ENCODE measurements around the gene CBX4. TPM values are rescaled to one million over a fixed set of nuclear protein-coding genes. Genes with fewer than 3 reads are reported as not detected.

The CBX4 gene
- total RNA-seq, 1 experiment from 2014 or later, result 26.2 TPM

DNA sequence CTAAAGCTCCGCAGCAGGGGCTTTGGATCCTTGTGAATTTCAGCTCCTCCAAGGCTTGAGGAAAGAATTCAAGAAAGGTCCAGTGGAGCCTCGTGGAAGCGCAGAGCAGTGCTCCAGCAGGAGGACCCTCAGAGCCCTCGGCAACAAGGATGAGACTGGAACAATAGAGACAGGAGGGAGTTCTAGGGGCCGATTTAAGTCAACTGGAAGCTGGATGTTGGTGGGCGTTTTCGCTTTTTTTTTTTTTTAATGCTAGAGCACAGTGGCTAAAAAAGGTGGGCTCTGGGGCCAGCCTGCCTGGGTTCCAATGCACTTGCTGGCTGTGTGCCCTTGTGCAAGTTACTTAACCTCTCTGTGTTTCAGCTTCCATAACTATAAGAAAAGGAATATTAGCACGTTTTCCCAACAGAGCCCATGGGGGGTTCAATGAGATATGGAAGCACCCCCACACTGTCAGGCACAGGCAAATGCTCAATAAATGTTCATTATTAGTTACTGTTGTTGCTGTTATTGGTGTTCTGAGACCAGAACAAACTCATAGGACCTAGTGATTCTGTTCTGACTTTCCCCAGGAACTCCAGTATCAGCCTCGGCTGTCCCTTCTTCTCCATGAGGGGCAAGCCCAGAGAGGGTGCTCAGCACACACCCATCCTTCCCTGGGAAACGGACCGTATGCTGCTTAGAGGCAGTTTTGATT, 37.1 kb downstream of the CBX4 start:
- DNase-seq, result no peak
- peaks cover 89% of the 10 kb centered on the region for H3K27me3 ChIP-seq
- no peak overlapping the region for H3K4me3 ChIP-seq
- no peaks in the 10 kb centered on the region for H3K9me3 ChIP-seq
- no peaks in the 10 kb centered on the region for H3K36me3 ChIP-seq

- DNase-seq, result peak; percentile 78
- peaks cover 82% of the 10 kb centered on the region for H3K27me3 ChIP-seq
These were observed 37.8 kb downstream of the CBX4 start for GRCh38 chr17:79801156-79802038.

DNA sequence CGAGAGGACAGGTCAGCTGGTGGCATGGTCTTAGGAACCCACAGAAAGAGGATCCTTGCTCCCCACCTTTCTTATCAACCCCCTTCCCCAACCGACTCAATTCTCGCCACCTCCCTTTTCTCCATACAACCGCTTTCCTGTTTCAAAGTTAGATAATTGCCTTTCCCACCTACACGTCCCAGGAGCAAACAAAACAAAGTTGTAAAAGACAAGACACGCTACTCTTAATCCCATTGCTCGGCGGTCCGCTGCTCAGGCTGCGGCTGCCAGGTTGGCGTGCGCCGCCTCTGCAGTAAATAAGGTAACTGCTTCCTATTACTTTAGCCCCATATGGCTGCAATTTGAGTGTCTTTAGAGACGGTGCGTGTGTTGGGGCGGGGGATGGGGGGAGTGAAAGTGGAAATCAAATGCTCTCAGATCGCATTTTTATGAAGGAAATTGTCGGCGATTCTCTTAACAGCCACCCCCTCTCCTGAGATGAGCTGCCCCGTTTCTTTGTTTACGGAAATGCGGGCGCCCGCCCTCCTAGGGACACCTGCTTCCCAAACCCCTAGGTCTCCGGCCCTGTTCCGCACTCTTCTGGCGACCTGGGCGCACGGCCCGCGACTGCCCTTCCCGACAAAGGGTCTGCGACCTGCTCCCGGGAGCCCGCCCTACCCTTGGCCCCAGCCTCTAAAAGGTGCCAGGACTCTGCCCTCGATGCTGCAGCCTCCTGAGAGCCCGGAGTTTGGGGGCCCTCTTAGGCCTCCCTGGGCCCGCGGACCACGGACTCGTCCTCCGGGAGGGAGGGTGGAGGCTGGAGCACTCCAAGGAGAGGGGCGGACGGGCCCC, 38.7 kb downstream of the CBX4 start:
- Histone ChIP-seq H3K4me3 (peak overlapping the region; percentile 15; the same call in 1 of the 2 replicates), H3K9me3 (no peaks in the 10 kb centered on the region), H3K27me3 (peaks cover 73% of the 10 kb centered on the region), H3K36me3 (peaks cover 5% of the 10 kb centered on the region)
- peak; percentile 44 for DNase-seq

More at GRCh38 chr17:79801156-79802038, 37.8 kb downstream of the CBX4 start:
- no peaks in the 10 kb centered on the region for H3K9me3 ChIP-seq
- H3K4me3 ChIP-seq, result peak overlapping the region; percentile 15; the same call in 1 of the 2 replicates
- no peaks in the 10 kb centered on the region for H3K36me3 ChIP-seq

DNA sequence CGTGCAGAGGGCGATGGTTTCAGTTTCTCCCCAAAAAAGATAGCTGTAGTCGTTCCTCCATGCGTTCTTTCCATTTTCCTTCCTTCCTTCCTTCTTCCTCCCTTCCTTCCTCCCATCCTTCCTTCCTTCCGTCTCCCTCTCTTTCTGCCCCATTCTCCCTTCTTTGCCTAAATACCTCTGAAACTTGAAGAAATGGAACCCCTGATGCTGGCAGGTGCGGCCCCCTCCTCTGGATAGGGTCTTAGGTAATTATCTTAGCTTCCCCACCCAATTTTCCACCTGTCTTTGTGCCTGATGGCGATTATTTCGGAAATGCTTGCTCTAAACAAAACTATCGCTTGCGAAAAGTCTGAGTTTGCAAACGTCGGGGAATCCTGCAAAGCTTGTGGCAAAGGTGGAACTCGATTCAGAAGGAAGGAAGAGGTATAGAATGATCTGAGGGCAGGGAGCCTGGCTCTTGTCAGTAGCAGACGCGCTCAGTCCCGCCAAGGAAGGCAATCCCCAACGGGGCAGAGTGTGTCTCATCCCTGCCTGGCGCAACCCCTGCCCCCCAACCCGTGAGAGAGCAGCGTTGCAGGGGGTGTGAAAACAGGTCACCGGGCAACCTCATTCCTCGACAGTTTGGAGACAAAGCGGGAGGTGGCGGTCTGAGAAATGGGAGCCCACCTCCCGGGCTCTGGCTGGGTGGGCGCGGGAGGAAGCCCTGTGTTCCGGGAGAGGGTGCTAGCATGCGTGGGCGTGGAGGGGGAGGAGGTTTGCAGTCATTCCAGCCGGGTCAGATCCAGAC, 39.5 kb downstream of the CBX4 start:
- H3K36me3 ChIP-seq, result peaks cover 11% of the 10 kb centered on the region
- H3K9me3 ChIP-seq, result no peaks in the 10 kb centered on the region
- H3K4me3 ChIP-seq, result no peak overlapping the region
- DNase-seq, result no peak
- peaks cover 65% of the 10 kb centered on the region for H3K27me3 ChIP-seq

DNA sequence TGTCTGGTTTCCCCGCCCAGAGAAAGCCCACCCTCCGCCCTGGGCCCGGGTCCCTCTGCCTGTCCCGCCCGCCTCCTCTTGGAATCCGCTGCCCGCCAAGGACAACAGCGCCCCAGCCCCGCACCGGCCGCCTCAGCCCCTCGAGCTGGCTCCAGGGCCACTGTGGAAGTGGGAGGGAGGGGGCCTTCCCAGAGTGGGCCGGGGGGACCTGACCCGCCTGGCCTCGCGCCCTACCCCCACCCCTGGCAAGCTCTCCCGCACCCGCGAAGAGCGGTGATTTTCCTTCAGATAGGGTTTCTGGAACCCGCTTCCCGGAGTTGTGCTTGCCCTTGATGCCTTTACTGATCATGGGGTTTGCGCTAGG, 40.1 kb downstream of the CBX4 start:
- Histone ChIP-seq H3K9me3 (no peaks in the 10 kb centered on the region), H3K27me3 (peaks cover 59% of the 10 kb centered on the region), H3K4me3 (no peak overlapping the region), H3K36me3 (peaks cover 16% of the 10 kb centered on the region)
- DNase-seq, result no peak

DNA sequence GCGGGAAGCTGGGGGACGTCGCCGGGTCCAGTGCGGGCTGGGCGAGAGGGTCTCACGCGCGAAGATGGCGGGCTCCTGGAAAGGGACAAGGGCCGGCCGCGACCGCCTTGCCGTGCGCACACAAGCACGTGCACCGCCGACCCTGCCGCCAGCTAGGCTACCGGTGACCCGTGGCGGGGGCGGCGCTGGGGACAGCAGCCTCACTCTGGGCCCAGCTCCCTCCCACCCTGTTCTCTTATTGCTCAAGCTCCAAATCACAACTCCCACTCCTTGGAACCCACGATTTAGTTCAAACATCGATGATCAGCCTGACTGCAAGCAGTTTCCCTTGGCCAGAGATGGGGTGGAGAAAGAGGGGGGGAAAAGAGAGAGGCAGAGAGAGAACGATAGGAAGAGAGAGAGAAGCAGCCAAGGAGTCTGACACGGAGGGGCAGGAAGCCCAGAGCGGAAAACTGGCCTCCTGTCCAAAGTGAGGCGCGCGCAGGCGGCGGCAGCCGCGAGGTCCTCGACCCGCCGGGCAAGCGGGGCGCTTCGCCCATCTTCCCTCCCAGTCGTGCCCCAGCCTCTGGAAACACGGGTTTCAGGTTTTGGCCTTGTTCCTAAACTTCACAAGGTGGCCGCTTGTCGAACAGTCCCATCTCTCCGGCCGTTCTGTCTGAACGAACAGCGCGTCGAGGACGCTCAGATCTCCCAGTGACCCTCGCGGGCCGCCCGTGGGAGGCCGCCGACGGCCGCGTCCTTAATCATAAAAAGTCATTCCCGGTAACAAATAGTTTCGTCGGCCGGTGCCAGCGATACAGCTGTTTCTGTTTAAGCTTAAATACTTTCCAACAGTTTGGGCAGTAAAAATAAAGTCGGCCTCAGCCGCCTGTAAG, 40.7 kb downstream of the CBX4 start:
- peaks cover 16% of the 10 kb centered on the region for H3K36me3 ChIP-seq
- H3K27me3 ChIP-seq, result peaks cover 53% of the 10 kb centered on the region
- no peak overlapping the region for H3K4me3 ChIP-seq
- no peaks in the 10 kb centered on the region for H3K9me3 ChIP-seq
- DNase-seq, result no peak

DNA sequence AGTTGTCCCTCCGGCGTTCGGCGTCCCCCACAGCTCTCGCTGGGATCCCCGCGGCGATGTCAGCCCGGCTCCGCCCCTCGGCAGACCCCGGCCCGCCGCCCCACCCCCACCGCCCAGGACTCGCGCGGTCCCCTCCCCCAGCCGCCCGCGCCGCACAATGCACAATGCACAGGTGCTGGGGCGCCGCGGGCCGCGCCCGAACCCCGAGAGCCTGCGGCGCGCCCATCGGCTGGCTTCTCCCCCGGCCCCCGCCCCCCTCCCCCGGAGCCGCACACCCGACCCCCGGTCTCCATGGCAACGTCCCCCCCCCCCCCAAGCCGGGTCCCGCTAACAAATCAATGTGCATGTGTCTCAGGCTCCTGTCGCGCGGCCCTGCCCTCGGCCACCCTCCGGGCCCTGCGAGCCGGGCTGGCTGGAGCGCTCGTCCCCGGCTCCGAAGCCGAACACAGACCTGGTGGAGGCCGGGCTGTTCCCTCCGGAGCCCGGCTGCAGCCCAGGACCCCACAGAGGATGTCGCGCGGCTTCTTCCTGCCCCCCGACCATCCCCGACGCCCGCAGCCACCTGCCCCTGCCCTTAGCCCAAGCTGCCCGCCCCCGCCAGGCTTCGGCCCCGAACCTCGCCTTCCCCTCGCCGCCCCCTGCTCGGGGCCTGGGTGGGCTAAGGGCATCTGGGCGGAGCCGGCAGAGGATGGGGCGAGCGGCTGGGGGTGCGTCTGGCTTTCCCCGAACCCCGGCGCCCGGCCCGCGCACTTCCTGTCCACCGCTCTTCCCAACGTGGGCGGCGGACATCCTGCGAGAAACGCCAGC, 41.5 kb downstream of the CBX4 start:
- Histone ChIP-seq H3K36me3 (peaks cover 16% of the 10 kb centered on the region), H3K9me3 (no peaks in the 10 kb centered on the region), H3K4me3 (peak overlapping the region; percentile 76), H3K27me3 (peaks cover 46% of the 10 kb centered on the region)
- no peak for DNase-seq

DNA sequence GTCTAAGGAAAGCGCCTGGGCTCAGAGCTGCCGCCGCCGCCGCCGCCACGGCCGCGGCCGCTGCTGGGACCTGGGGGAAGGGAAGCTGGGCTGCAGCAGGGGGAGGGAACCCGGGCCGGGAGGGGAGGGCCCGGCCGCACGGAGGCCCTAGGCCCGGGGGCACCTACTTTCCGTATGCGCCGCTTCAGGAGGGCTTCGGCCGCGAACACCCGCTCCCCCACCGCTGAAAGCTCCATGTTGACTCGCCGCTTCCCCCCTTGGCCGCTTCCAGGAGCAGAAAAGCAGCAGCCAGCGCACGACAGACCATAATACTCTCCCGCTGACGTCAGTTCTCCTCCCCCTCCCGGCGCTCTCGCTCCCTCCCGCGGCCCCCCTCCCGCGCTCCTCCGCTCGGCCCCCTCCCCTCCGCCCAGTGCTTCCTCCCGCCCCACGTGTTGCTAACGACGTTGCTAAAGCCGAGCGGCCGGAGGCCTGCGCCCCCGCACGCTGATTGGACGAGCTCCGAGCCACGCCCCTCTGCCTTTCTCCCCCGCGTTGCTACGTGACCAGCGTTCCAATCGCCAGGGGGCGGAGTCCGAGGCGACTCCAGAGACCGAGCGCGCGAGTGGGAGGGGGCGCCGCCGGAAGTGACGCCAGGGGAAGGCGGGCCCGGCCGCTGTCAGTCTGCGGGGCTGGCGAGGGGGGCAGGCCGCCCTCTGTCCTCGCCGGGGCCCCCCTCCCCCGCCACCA, 42.3 kb downstream of the CBX4 start, which contains the start of gene CBX8:
TSS of gene CBX8 (minus strand) at position 315 of the 729 bp plus-strand sequence. CDS start at position 236, 79 bp downstream.
- Histone ChIP-seq H3K9me3 (no peaks in the 10 kb centered on the region), H3K36me3 (peaks cover 16% of the 10 kb centered on the region), H3K4me3 (peak within 1 kb of the TSS; percentile 76)

DNA sequence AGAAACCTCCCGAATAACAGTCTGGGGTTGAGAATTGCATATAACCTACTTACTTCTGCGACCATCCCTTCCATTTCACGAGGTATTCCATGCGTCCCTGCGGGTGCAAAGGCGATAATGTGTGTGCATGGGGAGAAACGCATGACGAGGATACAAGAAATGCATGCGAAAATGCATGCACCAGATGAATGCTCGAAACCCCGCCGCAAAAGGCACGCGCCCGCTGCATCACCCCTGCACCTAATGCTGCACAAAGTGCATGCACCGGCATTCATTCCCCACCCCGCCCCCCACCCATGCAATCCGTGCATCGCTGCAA, 42.8 kb downstream of the CBX4 start:
- Histone ChIP-seq H3K27me3 (peaks cover 37% of the 10 kb centered on the region), H3K36me3 (peaks cover 16% of the 10 kb centered on the region)
- no peak for DNase-seq

More for the DNA sequence above, 42.3 kb downstream of the CBX4 start, which contains the start of gene CBX8:
- DNase-seq, result peak; percentile 99
- peaks cover 42% of the 10 kb centered on the region for H3K27me3 ChIP-seq

GRCh38 chr17:79795795-79796443, 43.3 kb downstream of the CBX4 start:
- no peak for DNase-seq
- peaks cover 32% of the 10 kb centered on the region for H3K27me3 ChIP-seq
- no peaks in the 10 kb centered on the region for H3K9me3 ChIP-seq
- peak overlapping the region; percentile 76 for H3K4me3 ChIP-seq
- peaks cover 16% of the 10 kb centered on the region for H3K36me3 ChIP-seq

More for the DNA sequence above, 42.8 kb downstream of the CBX4 start:
- H3K9me3 ChIP-seq, result no peaks in the 10 kb centered on the region
- peak overlapping the region; percentile 76 for H3K4me3 ChIP-seq

DNA sequence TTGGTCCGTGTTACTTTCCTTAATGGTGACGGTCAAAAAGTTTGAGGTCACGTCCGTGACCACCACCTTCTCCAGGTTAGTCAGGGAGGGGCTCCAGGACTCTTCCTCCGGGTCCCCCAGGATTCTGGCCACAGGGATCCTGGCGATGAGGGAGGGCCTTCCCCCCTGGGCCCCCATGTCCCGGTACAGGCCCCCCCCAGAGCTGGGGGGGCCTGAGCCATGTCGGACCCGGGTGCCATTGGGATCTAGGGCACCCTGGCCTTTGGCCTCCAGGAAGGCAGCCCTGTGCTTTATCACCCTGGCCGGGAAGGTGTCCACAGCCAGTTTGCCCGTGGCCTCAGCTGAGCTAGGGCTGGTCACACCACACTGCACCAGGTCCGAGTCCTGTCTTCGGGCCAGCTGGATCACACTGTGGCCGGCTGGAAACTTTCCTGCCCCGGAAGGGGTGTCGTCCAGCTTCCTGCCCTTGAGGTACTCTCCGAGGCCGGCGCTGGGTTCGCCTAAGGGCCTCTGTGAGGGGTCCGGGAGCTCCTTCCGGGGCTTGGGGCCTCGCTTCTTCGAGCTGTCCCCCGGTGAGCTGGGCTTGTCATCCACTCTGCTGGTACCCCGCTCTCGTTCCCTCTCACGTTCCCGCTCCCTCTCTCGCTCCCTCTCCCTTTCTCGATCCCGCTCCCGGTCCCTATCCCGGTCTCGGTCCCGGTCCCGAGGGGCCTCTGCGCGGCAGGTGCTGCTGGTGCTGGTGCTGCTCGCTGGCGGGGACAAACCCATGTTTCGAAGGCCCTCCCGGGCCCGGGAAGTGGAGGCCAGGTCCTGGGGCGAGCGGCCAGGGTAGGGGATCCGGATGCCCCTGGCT, 44.4 kb downstream of the CBX4 start:
- Histone ChIP-seq H3K36me3 (peaks cover 16% of the 10 kb centered on the region), H3K4me3 (no peak overlapping the region), H3K9me3 (no peaks in the 10 kb centered on the region), H3K27me3 (peaks cover 30% of the 10 kb centered on the region)
- no peak for DNase-seq

DNA sequence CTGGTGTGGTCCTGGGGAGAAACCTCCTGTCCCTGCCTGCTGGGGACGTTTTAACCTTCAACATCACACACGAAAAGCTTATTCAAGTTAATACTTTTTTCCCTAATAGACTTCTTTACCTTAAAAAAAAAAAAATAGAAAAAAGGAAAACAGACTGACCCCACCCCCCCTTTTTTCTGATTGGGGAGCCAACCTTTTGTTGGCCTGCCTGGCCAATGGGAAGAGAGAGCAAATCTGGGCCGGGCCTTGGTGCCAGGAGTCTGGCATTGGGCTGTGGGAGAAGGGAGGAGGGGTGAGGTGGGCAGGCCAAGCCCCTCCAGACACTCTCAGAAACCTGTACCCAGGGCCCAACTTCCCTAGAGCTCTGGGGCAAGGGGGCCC, 45.3 kb downstream of the CBX4 start:
- Histone ChIP-seq H3K9me3 (no peaks in the 10 kb centered on the region), H3K27me3 (peaks cover 20% of the 10 kb centered on the region), H3K4me3 (peak overlapping the region; percentile 54), H3K36me3 (peaks cover 16% of the 10 kb centered on the region)
- peak; percentile 80 for DNase-seq
